ENCODE measurements around the gene NEGR1. TPM values are rescaled to one million over a fixed set of nuclear protein-coding genes. Genes with fewer than 3 reads are reported as not detected.

Gene NEGR1
- total RNA-seq, 1 donor from 2014 or later: 8.6 TPM

DNA sequence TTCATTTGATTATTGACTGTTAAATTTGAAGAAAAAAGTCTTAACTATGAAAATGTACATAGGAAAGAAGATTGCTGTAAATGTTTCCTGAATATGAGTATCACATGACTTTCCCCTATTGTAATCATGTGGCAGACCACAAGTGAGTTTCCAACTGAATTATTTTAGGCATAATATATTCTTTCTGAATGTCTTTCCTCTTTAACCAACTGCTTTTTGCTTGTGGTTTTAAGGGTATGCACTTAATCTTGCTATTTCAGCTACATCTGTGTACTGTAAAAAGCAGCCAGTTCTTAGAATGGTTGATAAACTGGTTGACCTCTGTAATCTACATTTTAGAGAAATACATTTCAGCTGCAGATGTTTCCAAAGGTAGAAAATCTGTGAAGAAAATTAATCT, 400.7 kb downstream of the NEGR1 start:
- H2AFZ ChIP-seq (ENCODE audit: low read depth, low read length): no peak overlapping the region
- peak; percentile 5 for FAIRE-seq
- H4K20me1 ChIP-seq (ENCODE audit: insufficient read depth, low read length): no peaks in the 10 kb centered on the region
- Mint-ChIP-seq H3K4me3 (ENCODE audit: unreplicated experiment) (no peak overlapping the region), H3K27me3 (ENCODE audit: low read depth, unreplicated experiment) (no peaks in the 10 kb centered on the region), H3K36me3 (ENCODE audit: low read depth, unreplicated experiment) (no peaks in the 10 kb centered on the region), H3K9me3 (ENCODE audit: unreplicated experiment) (no peaks in the 10 kb centered on the region), H3K4me1 (ENCODE audit: low read depth, unreplicated experiment) (peaks cover 18% of the 10 kb centered on the region), H3K27ac (ENCODE audit: unreplicated experiment) (no peak overlapping the region)
- no peaks in the 10 kb centered on the region for H3K36me3 ChIP-seq (ENCODE audit: insufficient read depth, low read length)
- no peaks in the 10 kb centered on the region for H3K27me3 ChIP-seq (ENCODE audit: insufficient read depth, low read length)
- no peak overlapping the region for H3K4me2 ChIP-seq (ENCODE audit: low read length)
- H3K4me3 ChIP-seq (ENCODE audit: insufficient read depth, low read depth, low read length): no peak overlapping the region
- H3K9me3 ChIP-seq (ENCODE audit: insufficient read depth, low read depth, low read length): no peaks in the 10 kb centered on the region
- H3K79me2 ChIP-seq (ENCODE audit: insufficient read depth, low read length): no peaks in the 10 kb centered on the region
- DNase-seq (ENCODE audit: low read depth): peak; percentile 68
- no peaks in the 10 kb centered on the region for H3K4me1 ChIP-seq (ENCODE audit: insufficient read depth, low read length)
- H3K9ac ChIP-seq (ENCODE audit: low read length): no peak overlapping the region
- TF ChIP-seq, protein P1, sequence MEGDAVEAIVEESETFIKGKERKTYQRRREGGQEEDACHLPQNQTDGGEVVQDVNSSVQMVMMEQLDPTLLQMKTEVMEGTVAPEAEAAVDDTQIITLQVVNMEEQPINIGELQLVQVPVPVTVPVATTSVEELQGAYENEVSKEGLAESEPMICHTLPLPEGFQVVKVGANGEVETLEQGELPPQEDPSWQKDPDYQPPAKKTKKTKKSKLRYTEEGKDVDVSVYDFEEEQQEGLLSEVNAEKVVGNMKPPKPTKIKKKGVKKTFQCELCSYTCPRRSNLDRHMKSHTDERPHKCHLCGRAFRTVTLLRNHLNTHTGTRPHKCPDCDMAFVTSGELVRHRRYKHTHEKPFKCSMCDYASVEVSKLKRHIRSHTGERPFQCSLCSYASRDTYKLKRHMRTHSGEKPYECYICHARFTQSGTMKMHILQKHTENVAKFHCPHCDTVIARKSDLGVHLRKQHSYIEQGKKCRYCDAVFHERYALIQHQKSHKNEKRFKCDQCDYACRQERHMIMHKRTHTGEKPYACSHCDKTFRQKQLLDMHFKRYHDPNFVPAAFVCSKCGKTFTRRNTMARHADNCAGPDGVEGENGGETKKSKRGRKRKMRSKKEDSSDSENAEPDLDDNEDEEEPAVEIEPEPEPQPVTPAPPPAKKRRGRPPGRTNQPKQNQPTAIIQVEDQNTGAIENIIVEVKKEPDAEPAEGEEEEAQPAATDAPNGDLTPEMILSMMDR (IDR thresholded peaks at IDR 0.05; ENCODE audit: insufficient read depth, low read depth, low read length): no peak
- TF ChIP-seq EZH2 (IDR thresholded peaks at IDR 0.05; ENCODE audit: insufficient read depth, low read length): no peak
- no peak overlapping the region for H3K27ac ChIP-seq (ENCODE audit: low read depth, low read length)

DNA sequence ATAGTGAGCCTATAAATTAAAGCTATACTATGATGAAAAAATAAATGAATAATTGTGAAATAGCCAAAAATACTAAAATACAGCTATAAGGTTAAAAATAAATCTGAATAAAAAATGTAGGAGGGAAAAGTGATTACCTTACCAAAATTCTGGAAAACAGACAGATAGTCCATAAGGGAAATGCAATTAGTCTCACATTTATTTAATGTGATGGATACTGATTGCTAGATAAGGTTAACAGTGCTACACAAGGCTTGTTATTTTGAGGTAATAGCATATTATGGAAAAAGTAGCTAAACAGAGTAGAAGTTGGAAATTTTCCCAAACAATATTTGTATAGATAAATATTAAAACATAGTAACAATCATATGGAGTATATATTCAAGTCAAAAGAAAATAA, 413.0 kb downstream of the NEGR1 start:
- no peaks in the 10 kb centered on the region for H3K27me3 ChIP-seq (ENCODE audit: insufficient read depth, low read length)
- Mint-ChIP-seq H3K4me1 (ENCODE audit: low read depth, unreplicated experiment) (no peaks in the 10 kb centered on the region), H3K4me3 (ENCODE audit: unreplicated experiment) (no peak overlapping the region), H3K9me3 (ENCODE audit: unreplicated experiment) (no peaks in the 10 kb centered on the region), H3K27me3 (ENCODE audit: low read depth, unreplicated experiment) (no peaks in the 10 kb centered on the region), H3K36me3 (ENCODE audit: low read depth, unreplicated experiment) (no peaks in the 10 kb centered on the region), H3K27ac (ENCODE audit: unreplicated experiment) (no peak overlapping the region)
- TF ChIP-seq, protein P1 (IDR thresholded peaks at IDR 0.05; ENCODE audit: insufficient read depth, low read depth, low read length): no peak
- TF ChIP-seq EZH2 (IDR thresholded peaks at IDR 0.05; ENCODE audit: insufficient read depth, low read length): no peak
- no peak for DNase-seq (ENCODE audit: low read depth)
- no peak overlapping the region for H3K4me2 ChIP-seq (ENCODE audit: low read length)
- no peak overlapping the region for H2AFZ ChIP-seq (ENCODE audit: low read depth, low read length)
- no peaks in the 10 kb centered on the region for H3K36me3 ChIP-seq (ENCODE audit: insufficient read depth, low read length)
- no peaks in the 10 kb centered on the region for H4K20me1 ChIP-seq (ENCODE audit: insufficient read depth, low read length)
- H3K27ac ChIP-seq (ENCODE audit: low read depth, low read length): no peak overlapping the region
- no peaks in the 10 kb centered on the region for H3K9me3 ChIP-seq (ENCODE audit: insufficient read depth, low read depth, low read length)
- no peak overlapping the region for H3K9ac ChIP-seq (ENCODE audit: low read length)
- H3K4me3 ChIP-seq (ENCODE audit: insufficient read depth, low read depth, low read length): no peak overlapping the region
- no peaks in the 10 kb centered on the region for H3K4me1 ChIP-seq (ENCODE audit: insufficient read depth, low read length)
- H3K79me2 ChIP-seq (ENCODE audit: insufficient read depth, low read length): no peaks in the 10 kb centered on the region
- FAIRE-seq: no peak

DNA sequence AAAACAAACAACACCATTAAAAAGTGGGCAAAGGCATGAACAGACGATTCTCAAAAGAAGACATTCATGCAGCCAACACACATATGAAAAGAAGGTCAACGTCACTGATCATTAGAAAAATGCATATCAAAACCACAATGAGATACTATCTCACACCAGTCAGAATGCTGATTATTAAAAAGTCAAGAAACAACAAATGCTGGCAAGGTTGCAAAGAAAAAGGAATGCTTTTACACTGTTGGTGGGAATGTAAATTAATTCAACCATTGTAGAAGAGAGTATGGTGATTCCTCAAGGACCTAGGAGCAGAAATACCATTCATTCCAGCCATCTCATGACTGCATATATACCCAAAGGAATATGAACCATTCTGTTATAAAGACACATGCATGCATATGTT, 419.6 kb downstream of the NEGR1 start:
- Mint-ChIP-seq H3K36me3 (ENCODE audit: low read depth, unreplicated experiment) (no peaks in the 10 kb centered on the region), H3K27ac (ENCODE audit: unreplicated experiment) (no peak overlapping the region), H3K4me1 (ENCODE audit: low read depth, unreplicated experiment) (peaks cover 2% of the 10 kb centered on the region), H3K9me3 (ENCODE audit: unreplicated experiment) (no peaks in the 10 kb centered on the region), H3K27me3 (ENCODE audit: low read depth, unreplicated experiment) (no peaks in the 10 kb centered on the region), H3K4me3 (ENCODE audit: unreplicated experiment) (no peak overlapping the region)
- Histone ChIP-seq H3K4me1 (ENCODE audit: insufficient read depth, low read length) (peaks cover 6% of the 10 kb centered on the region), H2AFZ (ENCODE audit: low read depth, low read length) (no peak overlapping the region), H3K9me3 (ENCODE audit: insufficient read depth, low read depth, low read length) (no peaks in the 10 kb centered on the region), H3K27me3 (ENCODE audit: insufficient read depth, low read length) (no peaks in the 10 kb centered on the region), H3K36me3 (ENCODE audit: insufficient read depth, low read length) (no peaks in the 10 kb centered on the region), H3K27ac (ENCODE audit: low read depth, low read length) (no peak overlapping the region), H3K4me2 (ENCODE audit: low read length) (no peak overlapping the region), H3K9ac (ENCODE audit: low read length) (no peak overlapping the region), H4K20me1 (ENCODE audit: insufficient read depth, low read length) (no peaks in the 10 kb centered on the region), H3K4me3 (ENCODE audit: insufficient read depth, low read depth, low read length) (no peak overlapping the region), H3K79me2 (ENCODE audit: insufficient read depth, low read length) (no peaks in the 10 kb centered on the region)
- no peak for FAIRE-seq
- no peak for TF ChIP-seq EZH2 (IDR thresholded peaks at IDR 0.05; ENCODE audit: insufficient read depth, low read length)
- TF ChIP-seq, protein P1 (IDR thresholded peaks at IDR 0.05; ENCODE audit: insufficient read depth, low read depth, low read length): no peak
- no peak for DNase-seq (ENCODE audit: low read depth)
